ENCODE measurements around the gene TTC8.
"Not testable (repeated sequence)": the region's sequence is repeated elsewhere in the genome, so short reads cannot be mapped to it uniquely, and the experiment has no call there.

The TTC8 gene

GRCh38 chr14:88856786-88857366 is 32.4 kb downstream of the TTC8 start:
- peaks cover 41% of the 10 kb centered on the region for H3K36me3 ChIP-seq (ENCODE audit: insufficient read depth, low read length)
- H3K4me3 ChIP-seq (ENCODE audit: low read length), result no peak overlapping the region
- no peaks in the 10 kb centered on the region for H3K27me3 ChIP-seq (ENCODE audit: insufficient read depth, low read length)
- H2AFZ ChIP-seq (ENCODE audit: low read depth, low read length), result no peak overlapping the region
- H3K4me1 ChIP-seq (ENCODE audit: insufficient read depth, low read length), result peaks cover 4% of the 10 kb centered on the region
- H3K9me3 ChIP-seq (ENCODE audit: low read length), result peaks cover 1% of the 10 kb centered on the region

- H3K4me3 ChIP-seq (ENCODE audit: low read length); H3K9me3 ChIP-seq (ENCODE audit: low read length); H3K4me1 ChIP-seq (ENCODE audit: insufficient read depth, low read length); H2AFZ ChIP-seq (ENCODE audit: low read depth, low read length); H3K27me3 ChIP-seq (ENCODE audit: insufficient read depth, low read length): not testable (repeated sequence)
- H3K36me3 ChIP-seq (ENCODE audit: insufficient read depth, low read length), result peaks cover 42% of the 10 kb centered on the region
Measured at GRCh38 chr14:88857861-88858260, 33.4 kb downstream of the TTC8 start.

- H3K4me3 ChIP-seq (ENCODE audit: low read length); H2AFZ ChIP-seq (ENCODE audit: low read depth, low read length); H3K27me3 ChIP-seq (ENCODE audit: insufficient read depth, low read length); H3K9me3 ChIP-seq (ENCODE audit: low read length); H3K4me1 ChIP-seq (ENCODE audit: insufficient read depth, low read length): not testable (repeated sequence)
- peaks cover 41% of the 10 kb centered on the region for H3K36me3 ChIP-seq (ENCODE audit: insufficient read depth, low read length)
Measured at GRCh38 chr14:88859118-88859517, 34.7 kb downstream of the TTC8 start.

DNA sequence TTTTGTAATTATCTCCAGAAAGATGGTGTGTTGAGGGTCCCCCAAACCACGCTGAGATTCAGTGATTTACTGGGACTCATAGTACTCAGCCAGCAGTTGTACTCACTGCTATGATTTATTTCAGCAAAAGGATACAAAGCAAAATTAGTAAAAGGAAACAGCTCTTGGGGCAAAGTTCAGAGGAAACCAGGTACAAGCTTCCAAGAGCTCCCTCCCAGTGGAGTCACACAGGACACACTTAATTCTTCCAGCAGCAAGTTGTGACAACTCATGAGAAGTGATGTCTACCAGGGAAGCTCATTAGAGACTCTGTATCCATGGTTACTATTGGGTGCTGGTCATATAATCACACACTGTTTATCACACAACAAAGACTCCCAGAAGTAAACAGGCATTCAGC is 38.7 kb downstream of the TTC8 start:
- peaks cover 7% of the 10 kb centered on the region for H3K4me1 ChIP-seq (ENCODE audit: insufficient read depth, low read length)
- no peaks in the 10 kb centered on the region for H3K27me3 ChIP-seq (ENCODE audit: insufficient read depth, low read length)
- H3K4me3 ChIP-seq (ENCODE audit: low read length), result no peak overlapping the region
- no peak overlapping the region for H2AFZ ChIP-seq (ENCODE audit: low read depth, low read length)
- peaks cover 1% of the 10 kb centered on the region for H3K9me3 ChIP-seq (ENCODE audit: low read length)
- peaks cover 26% of the 10 kb centered on the region for H3K36me3 ChIP-seq (ENCODE audit: insufficient read depth, low read length)

DNA sequence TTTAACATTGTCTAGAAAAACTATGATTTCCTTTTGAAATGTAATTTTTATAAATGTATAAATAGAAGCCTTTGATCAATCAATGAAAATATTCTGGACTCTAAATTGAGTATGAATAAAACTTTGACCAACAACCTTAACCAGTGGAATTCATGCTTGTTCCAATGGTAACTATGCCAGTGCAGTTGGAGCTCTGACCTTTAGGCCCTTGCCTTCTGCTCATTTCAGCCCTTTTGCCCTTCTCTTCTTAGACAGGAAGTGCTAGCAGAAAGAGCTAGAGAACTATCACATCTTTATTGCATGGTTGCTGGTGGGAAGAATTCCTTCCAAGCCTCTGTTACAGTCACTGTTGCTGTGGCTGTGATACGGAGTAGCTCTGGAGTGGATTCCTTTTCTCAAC is 39.7 kb downstream of the TTC8 start:
- H3K4me3 ChIP-seq (ENCODE audit: low read length), result no peak overlapping the region
- H3K36me3 ChIP-seq (ENCODE audit: insufficient read depth, low read length), result peaks cover 20% of the 10 kb centered on the region
- H3K9me3 ChIP-seq (ENCODE audit: low read length), result no peaks in the 10 kb centered on the region
- no peaks in the 10 kb centered on the region for H3K27me3 ChIP-seq (ENCODE audit: insufficient read depth, low read length)
- no peak overlapping the region for H2AFZ ChIP-seq (ENCODE audit: low read depth, low read length)
- peaks cover 7% of the 10 kb centered on the region for H3K4me1 ChIP-seq (ENCODE audit: insufficient read depth, low read length)

- peaks cover 29% of the 10 kb centered on the region for H3K36me3 ChIP-seq (ENCODE audit: insufficient read depth, low read length)
Measured at GRCh38 chr14:88866305-88866704, 41.9 kb downstream of the TTC8 start.

GRCh38 chr14:88868558-88869159 is 44.2 kb downstream of the TTC8 start:
- Histone ChIP-seq H3K4me3 (ENCODE audit: low read length) (no peak overlapping the region), H3K9me3 (ENCODE audit: low read length) (no peaks in the 10 kb centered on the region), H3K27me3 (ENCODE audit: insufficient read depth, low read length) (no peaks in the 10 kb centered on the region), H3K4me1 (ENCODE audit: insufficient read depth, low read length) (peaks cover 7% of the 10 kb centered on the region), H3K36me3 (ENCODE audit: insufficient read depth, low read length) (peaks cover 28% of the 10 kb centered on the region), H2AFZ (ENCODE audit: low read depth, low read length) (no peak overlapping the region)

More at GRCh38 chr14:88866305-88866704, 41.9 kb downstream of the TTC8 start:
- Histone ChIP-seq H3K4me1 (ENCODE audit: insufficient read depth, low read length) (peaks cover 7% of the 10 kb centered on the region), H3K27me3 (ENCODE audit: insufficient read depth, low read length) (no peaks in the 10 kb centered on the region), H2AFZ (ENCODE audit: low read depth, low read length) (no peak overlapping the region), H3K9me3 (ENCODE audit: low read length) (no peaks in the 10 kb centered on the region), H3K4me3 (ENCODE audit: low read length) (no peak overlapping the region)

DNA sequence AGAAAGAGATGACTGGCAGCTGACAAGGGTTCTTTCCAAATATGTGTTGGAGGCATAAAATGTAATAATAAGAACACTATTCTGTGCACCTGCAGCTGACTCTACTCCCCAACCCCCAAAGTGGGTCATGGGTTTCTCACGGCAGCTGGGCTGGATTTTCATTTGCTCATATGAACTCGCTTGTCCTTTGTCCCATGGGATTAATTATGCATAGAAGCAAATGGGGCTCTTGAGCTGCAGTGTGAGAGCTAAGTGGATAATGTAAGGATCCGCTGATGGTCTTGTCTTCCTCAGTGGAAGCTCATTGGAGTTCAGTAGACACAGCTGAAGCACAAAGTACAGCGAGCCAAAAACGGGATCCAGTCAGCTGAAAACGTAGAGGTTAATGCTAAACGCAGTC is 46.3 kb downstream of the TTC8 start:
- H3K27me3 ChIP-seq (ENCODE audit: insufficient read depth, low read length), result no peaks in the 10 kb centered on the region
- H3K9me3 ChIP-seq (ENCODE audit: low read length), result no peaks in the 10 kb centered on the region
- H3K36me3 ChIP-seq (ENCODE audit: insufficient read depth, low read length), result peaks cover 32% of the 10 kb centered on the region
- no peak overlapping the region for H2AFZ ChIP-seq (ENCODE audit: low read depth, low read length)
- H3K4me3 ChIP-seq (ENCODE audit: low read length), result no peak overlapping the region
- no peaks in the 10 kb centered on the region for H3K4me1 ChIP-seq (ENCODE audit: insufficient read depth, low read length)

GRCh38 chr14:88871429-88871828 is 47.0 kb downstream of the TTC8 start:
- Histone ChIP-seq H3K27me3 (ENCODE audit: insufficient read depth, low read length) (no peaks in the 10 kb centered on the region), H3K4me3 (ENCODE audit: low read length) (no peak overlapping the region), H3K36me3 (ENCODE audit: insufficient read depth, low read length) (peaks cover 34% of the 10 kb centered on the region), H2AFZ (ENCODE audit: low read depth, low read length) (no peak overlapping the region), H3K4me1 (ENCODE audit: insufficient read depth, low read length) (no peaks in the 10 kb centered on the region), H3K9me3 (ENCODE audit: low read length) (no peaks in the 10 kb centered on the region)

- no peaks in the 10 kb centered on the region for H3K9me3 ChIP-seq (ENCODE audit: low read length)
- peaks cover 39% of the 10 kb centered on the region for H3K36me3 ChIP-seq (ENCODE audit: insufficient read depth, low read length)
- no peaks in the 10 kb centered on the region for H3K4me1 ChIP-seq (ENCODE audit: insufficient read depth, low read length)
- H3K4me3 ChIP-seq (ENCODE audit: low read length), result no peak overlapping the region
- no peaks in the 10 kb centered on the region for H3K27me3 ChIP-seq (ENCODE audit: insufficient read depth, low read length)
- H2AFZ ChIP-seq (ENCODE audit: low read depth, low read length), result no peak overlapping the region
Measured at GRCh38 chr14:88872976-88873375, 48.5 kb downstream of the TTC8 start.

DNA sequence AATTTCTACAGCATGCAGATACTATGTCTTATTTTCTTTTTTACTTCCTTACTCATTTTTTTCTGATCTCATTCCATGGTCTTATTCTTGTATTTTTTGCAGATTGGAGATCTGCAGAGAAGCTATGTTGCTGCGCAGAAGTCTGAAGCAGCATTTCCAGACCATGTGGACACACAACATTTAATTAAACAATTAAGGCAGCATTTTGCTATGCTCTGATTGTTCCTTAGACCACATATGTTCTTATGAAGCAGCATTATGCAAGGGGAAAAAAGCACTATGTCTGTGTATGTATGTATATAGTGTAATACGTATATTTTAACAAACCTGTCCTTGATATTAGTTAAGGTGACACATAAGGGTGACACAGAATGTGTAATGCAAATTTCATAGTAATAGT is 52.7 kb downstream of the TTC8 start:
- no peaks in the 10 kb centered on the region for H3K4me1 ChIP-seq (ENCODE audit: insufficient read depth, low read length)
- H2AFZ ChIP-seq (ENCODE audit: low read depth, low read length), result no peak overlapping the region
- no peaks in the 10 kb centered on the region for H3K27me3 ChIP-seq (ENCODE audit: insufficient read depth, low read length)
- H3K9me3 ChIP-seq (ENCODE audit: low read length), result peaks cover 10% of the 10 kb centered on the region
- H3K36me3 ChIP-seq (ENCODE audit: insufficient read depth, low read length), result peaks cover 41% of the 10 kb centered on the region
- no peak overlapping the region for H3K4me3 ChIP-seq (ENCODE audit: low read length)

DNA sequence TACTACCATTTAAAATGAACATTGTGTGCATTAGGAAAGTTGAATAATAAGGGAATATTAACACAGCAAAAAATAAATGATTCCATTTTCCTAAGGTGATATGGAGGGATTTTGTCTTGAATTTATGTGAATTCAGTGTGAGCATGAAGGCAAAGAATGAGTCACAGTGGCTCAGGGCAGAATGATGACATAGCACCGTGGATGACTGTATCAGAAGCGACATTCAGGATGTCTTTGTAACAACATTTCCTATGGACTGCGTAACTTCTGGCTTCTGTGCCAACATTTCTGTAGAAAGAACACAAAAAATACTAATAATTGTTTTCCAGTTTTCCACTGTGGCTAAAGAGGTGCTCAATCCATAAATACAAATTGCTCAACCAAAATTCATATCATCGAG is 54.6 kb downstream of the TTC8 start:
- H3K4me1 ChIP-seq (ENCODE audit: insufficient read depth, low read length), result no peaks in the 10 kb centered on the region
- H3K27me3 ChIP-seq (ENCODE audit: insufficient read depth, low read length), result no peaks in the 10 kb centered on the region
- peaks cover 13% of the 10 kb centered on the region for H3K9me3 ChIP-seq (ENCODE audit: low read length)
- H3K36me3 ChIP-seq (ENCODE audit: insufficient read depth, low read length), result peaks cover 31% of the 10 kb centered on the region
- no peak overlapping the region for H2AFZ ChIP-seq (ENCODE audit: low read depth, low read length)
- H3K4me3 ChIP-seq (ENCODE audit: low read length), result no peak overlapping the region

- Histone ChIP-seq H3K36me3 (ENCODE audit: insufficient read depth, low read length) (peaks cover 22% of the 10 kb centered on the region), H3K4me1 (ENCODE audit: insufficient read depth, low read length) (no peaks in the 10 kb centered on the region), H3K9me3 (ENCODE audit: low read length) (peaks cover 13% of the 10 kb centered on the region), H3K27me3 (ENCODE audit: insufficient read depth, low read length) (no peaks in the 10 kb centered on the region), H3K4me3 (ENCODE audit: low read length) (no peak overlapping the region), H2AFZ (ENCODE audit: low read depth, low read length) (no peak overlapping the region)
Measured at GRCh38 chr14:88882236-88882635, 57.8 kb downstream of the TTC8 start.

- peaks cover 8% of the 10 kb centered on the region for H3K4me1 ChIP-seq (ENCODE audit: insufficient read depth, low read length)
- H3K36me3 ChIP-seq (ENCODE audit: insufficient read depth, low read length), result no peaks in the 10 kb centered on the region
- no peaks in the 10 kb centered on the region for H3K27me3 ChIP-seq (ENCODE audit: insufficient read depth, low read length)
- peaks cover 5% of the 10 kb centered on the region for H3K9me3 ChIP-seq (ENCODE audit: low read length)
- H2AFZ ChIP-seq (ENCODE audit: low read depth, low read length), result no peak overlapping the region
- no peak overlapping the region for H3K4me3 ChIP-seq (ENCODE audit: low read length)
Measured at GRCh38 chr14:88895116-88895515, 70.7 kb downstream of the TTC8 start.

All from neuron (in vitro differentiated cells).